B cell (primary cell): Measurements from ENCODE around the gene FAM168A. TPM values are rescaled to one million over a fixed set of nuclear protein-coding genes. Genes with fewer than 3 reads are reported as not detected.
A peak's percentile ranks its signal among the peaks of the same experiment; 100 is the strongest.

Source experiments
- ATAC-seq: fragments of 200-7000 bp; cut with Tn5 transposase; one replicate; pipeline ENCODE4 v1.10.0; 2021; ENCODE audit warnings: low read depth, mild to moderate bottlenecking, moderate number of reproducible peaks, moderate library complexity
- CTCF ChIA-PET: fragments of 350-600 bp; sonication (Branson Sonifier 250); formaldehyde crosslinking; loops from one replicate; lab custom pipeline; 2021; ENCODE audit warnings: antibody characterized with exemption, inconsistent platforms; lab: Charles Lee
- POLR2A ChIA-PET: fragments of 350-600 bp; sonication (Branson Sonifier 250); formaldehyde crosslinking; loops from one replicate; lab custom pipeline; 2021; ENCODE audit warnings: antibody characterized with exemption; lab: Charles Lee
- DNase-seq: peaks from one replicate; pipeline ENCODE4 v3.0.0; 2013
- H2AFZ ChIP-seq: 2 replicates; pipeline ENCODE4 v1.6.1; 2012; ENCODE audit warnings: mild to moderate bottlenecking, low read depth, low read length; ENCODE audit not compliant: insufficient read depth, poor library complexity, severe bottlenecking
- H3K27ac ChIP-seq, 2 donors: 1 replicate in 1 of 2; 2 replicates in 1 of 2; pipeline ENCODE4 v1.5.1; 2012 to 2013; ENCODE audit warnings: low read length in 2 of 2, mild to moderate bottlenecking in 2 of 2, moderate library complexity in 1 of 2
- H3K27me3 ChIP-seq, 4 experiments: fragments of 200-600 bp in 1 of 4; sonication (generic) in 1 of 4; replicated peaks in 1 of 4; 1 replicate in 2 of 4; 2 replicates in 2 of 4; pipeline versions ENCODE4 v1.6.1 to v1.7.0; 2013 to 2016; ENCODE audit warnings: low read length in 3 of 4, mild to moderate bottlenecking in 2 of 4, mixed read lengths in 1 of 4, moderate library complexity in 1 of 4; ENCODE audit not compliant: insufficient read depth in 4 of 4, control insufficient read depth in 3 of 4; ENCODE audit errors: control extremely low read depth in 1 of 4
- H3K36me3 ChIP-seq, 2 experiments: replicated peaks in 1 of 2; 1 replicate in 1 of 2; 2 replicates in 1 of 2; pipeline versions ENCODE4 v1.6.1 to v1.7.1; 2013; ENCODE audit warnings: low read length in 1 of 2; ENCODE audit not compliant: insufficient read depth in 2 of 2, control insufficient read depth in 1 of 2; ENCODE audit errors: control extremely low read depth in 1 of 2, extremely low read depth in 1 of 2
- H3K4me1 ChIP-seq, 2 donors: fragments of 200-600 bp in 1 of 2; sonication (generic) in 1 of 2; 1 replicate in 1 of 2; 2 replicates in 1 of 2; pipeline versions ENCODE4 v1.5.1 to v1.6.1; 2013 to 2017; ENCODE audit warnings: low read length in 2 of 2; ENCODE audit not compliant: control insufficient read depth in 2 of 2, insufficient read depth in 2 of 2
- H3K4me2 ChIP-seq: replicated peaks from 2 replicates; pipeline ENCODE3; 2012; ENCODE audit warnings: mild to moderate bottlenecking, low read depth, low read length; ENCODE audit not compliant: poor library complexity, severe bottlenecking
- H3K4me3 ChIP-seq, 5 experiments: fragments of 200-600 bp in 1 of 5; sonication (generic) in 1 of 5; 1 replicate in 3 of 5; 2 replicates in 2 of 5; pipeline versions ENCODE4 v1.5.1 to v1.7.0; 2011 to 2016; ENCODE audit warnings: low read length in 4 of 5, mild to moderate bottlenecking in 4 of 5, low read depth in 2 of 5, control low read depth in 1 of 5, moderate library complexity in 1 of 5; ENCODE audit not compliant: insufficient read depth in 1 of 5; ENCODE audit errors: control extremely low read depth in 1 of 5, extremely low read depth in 1 of 5
- H3K79me2 ChIP-seq: fragments of 200-600 bp; sonication (generic); one replicate; pipeline ENCODE4 v1.6.0; 2016; ENCODE audit warnings: low read length; ENCODE audit not compliant: control insufficient read depth, insufficient read depth
- H3K9ac ChIP-seq: fragments of 200-600 bp; sonication (generic); 2 replicates; pipeline ENCODE4 v1.6.1; 2017; ENCODE audit warnings: mild to moderate bottlenecking, low read length, moderate library complexity
- H3K9me3 ChIP-seq, 3 donors: one replicate each; pipeline versions ENCODE4 v1.6.1 to v1.7.1; 2013; ENCODE audit warnings: low read length in 2 of 3; ENCODE audit not compliant: control insufficient read depth in 2 of 3, insufficient read depth in 1 of 3; ENCODE audit errors: control extremely low read depth in 1 of 3
- H4K20me1 ChIP-seq: 2 replicates; pipeline ENCODE4 v1.6.0; 2012; ENCODE audit warnings: mild to moderate bottlenecking, low read length; ENCODE audit not compliant: insufficient read depth, control insufficient read depth, poor library complexity, severe bottlenecking
- H3K27ac Mint-ChIP-seq: one replicate; pipeline ENCODE4 v1.8.0; 2021; ENCODE audit warnings: mixed read lengths
- H3K27me3 Mint-ChIP-seq: one replicate; pipeline ENCODE4 v1.8.0; 2021; ENCODE audit warnings: mixed read lengths
- H3K4me1 Mint-ChIP-seq: one replicate; pipeline ENCODE4 v1.8.0; 2021; ENCODE audit warnings: mixed read lengths
- H3K4me3 Mint-ChIP-seq: one replicate; pipeline ENCODE4 v1.8.0; 2021; ENCODE audit warnings: mixed read lengths
- H3K9me3 Mint-ChIP-seq: one replicate; pipeline ENCODE4 v1.8.0; 2022; ENCODE audit warnings: mixed read lengths; ENCODE audit not compliant: insufficient read depth
- EZH2 ChIP-seq: IDR thresholded peaks from 2 replicates; pipeline ENCODE4 v1.6.1; 2012; ENCODE audit warnings: borderline replicate concordance, low read depth, mild to moderate bottlenecking, moderate library complexity, low read length; ENCODE audit not compliant: insufficient read depth, poor library complexity, severe bottlenecking
- WGBS: methylation state at CpG from one replicate; pipeline ENCODE4 v1.1.5; 2013; ENCODE audit warnings: missing lambda C conversion rate; ENCODE audit not compliant: insufficient coverage; 5-methylcytosine and 5-hydroxymethylcytosine counted together
- intact Hi-C: fragments of 100-400 bp; cut with micrococcal nuclease; formaldehyde crosslinking; loops from one replicate; pipeline ENCODE4 v1.10.0; 2022
- polyA plus RNA-seq: library from polyadenylated mRNA; depleted of rRNA; stranded (reverse); fragments of >200 nt; gene quantifications from 2 replicates; pipeline ENCODE4 v1.2.3, GENCODE V29; 2012
- total RNA-seq, 2 donors: library from RNA; stranded (reverse); fragments of 120-200 nt in 1 of 2; gene quantifications; 1 replicate in 1 of 2; 2 replicates in 1 of 2; pipeline versions ENCODE4 v1.2.3 to v1.2.4, GENCODE V29; 2013 to 2022
- TF ChIP-seq, protein P1 (sequence below): fragments of 200-600 bp; IDR thresholded peaks from one replicate; pipeline ENCODE4 v1.8.0; 2022; ENCODE audit warnings: antibody characterized with exemption, mild to moderate bottlenecking

The FAM168A gene
- total and polyA plus RNA-seq, 2 donors (not counting 1 experiment from before 2014, with no cell fraction given): 11.0 to 26.8 TPM

DNA sequence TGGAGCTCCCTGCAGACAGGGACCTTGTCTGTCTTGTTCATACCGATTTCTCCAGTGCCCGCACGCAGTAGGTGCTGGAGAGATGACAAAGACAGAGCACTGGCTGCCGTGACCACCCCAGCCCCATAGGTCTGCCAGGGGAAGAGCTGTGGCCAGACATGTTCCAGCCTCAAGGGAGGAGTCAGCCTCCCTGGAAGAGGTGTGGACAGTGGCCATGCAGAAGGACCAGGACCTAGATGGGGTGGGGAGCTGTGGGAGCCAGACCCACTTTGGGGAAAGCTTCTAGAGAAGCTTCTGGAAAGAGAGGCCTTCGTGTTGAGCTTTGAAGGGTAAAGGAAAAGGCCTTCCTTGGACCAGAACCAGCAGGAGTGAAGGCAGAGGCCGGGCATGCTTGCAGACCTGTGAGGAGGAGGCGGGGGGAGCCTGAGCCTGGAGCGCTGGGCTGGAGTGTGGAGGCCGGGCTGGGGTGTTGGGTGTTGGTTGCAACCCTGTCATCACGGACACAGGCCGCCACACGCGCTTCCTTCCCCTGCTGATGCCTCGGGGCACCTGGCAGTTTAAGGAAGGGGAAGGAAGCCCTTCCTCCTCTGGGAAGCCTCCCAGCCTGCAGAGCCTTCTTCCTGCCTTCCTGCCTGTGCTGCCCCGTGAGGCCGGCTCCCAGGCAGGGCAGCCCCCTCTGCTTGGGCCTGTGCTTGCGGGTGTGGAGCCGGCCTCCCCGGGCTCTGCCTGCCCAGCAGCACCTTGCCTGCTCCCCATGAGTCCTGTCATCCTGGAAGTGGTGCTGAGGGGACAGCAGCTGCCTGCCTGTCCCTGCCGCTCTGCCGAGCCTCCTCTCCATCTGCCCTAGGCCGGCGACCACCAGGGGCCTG lies 209.4 kb downstream of the FAM168A start:
- Histone ChIP-seq H4K20me1 (peaks cover 55% of the 10 kb centered on the region), H3K27ac (peak overlapping the region; percentile 98), H2AFZ (no peak overlapping the region), H3K79me2 (peaks cover 83% of the 10 kb centered on the region), H3K4me2 (peak overlapping the region; percentile 89), H3K4me3 (peak overlapping the region in 2 of 5 experiments; percentile 2 to 37), H3K36me3 (peaks cover 0 to 46% of the 10 kb centered on the region in 2 experiments), H3K9ac (peak overlapping the region; percentile 24), H3K9me3 (no peaks in the 10 kb centered on the region), H3K27me3 (no peaks in the 10 kb centered on the region), H3K4me1 (peaks cover 71 to 87% of the 10 kb centered on the region in 2 donors)
- H3K9me3 Mint-ChIP-seq: no peaks in the 10 kb centered on the region
- H3K27me3 Mint-ChIP-seq: no peaks in the 10 kb centered on the region
- ChIA-PET POLR2A (interaction anchor here (0.5 to 1.7 kb wide), 2 partner anchors 9 to 236 kb away, joined by 3 to 5 read pairs; no protein-coding TSS in a partner anchor), CTCF (interaction anchor here (0.9 to 13.9 kb wide), 6 partner anchors 20 to 272 kb away, joined by 3 to 352 read pairs (median 4); partner anchors contain the start of genes ARHGEF17 and RELT)
- intact Hi-C loops: loop anchor here (5.0 kb wide), 1 partner anchor 651 kb away; no protein-coding TSS in a partner anchor
- DNase-seq: peak; percentile 55
- ATAC-seq: no peak
- no peak for TF ChIP-seq EZH2
- TF ChIP-seq, protein P1, sequence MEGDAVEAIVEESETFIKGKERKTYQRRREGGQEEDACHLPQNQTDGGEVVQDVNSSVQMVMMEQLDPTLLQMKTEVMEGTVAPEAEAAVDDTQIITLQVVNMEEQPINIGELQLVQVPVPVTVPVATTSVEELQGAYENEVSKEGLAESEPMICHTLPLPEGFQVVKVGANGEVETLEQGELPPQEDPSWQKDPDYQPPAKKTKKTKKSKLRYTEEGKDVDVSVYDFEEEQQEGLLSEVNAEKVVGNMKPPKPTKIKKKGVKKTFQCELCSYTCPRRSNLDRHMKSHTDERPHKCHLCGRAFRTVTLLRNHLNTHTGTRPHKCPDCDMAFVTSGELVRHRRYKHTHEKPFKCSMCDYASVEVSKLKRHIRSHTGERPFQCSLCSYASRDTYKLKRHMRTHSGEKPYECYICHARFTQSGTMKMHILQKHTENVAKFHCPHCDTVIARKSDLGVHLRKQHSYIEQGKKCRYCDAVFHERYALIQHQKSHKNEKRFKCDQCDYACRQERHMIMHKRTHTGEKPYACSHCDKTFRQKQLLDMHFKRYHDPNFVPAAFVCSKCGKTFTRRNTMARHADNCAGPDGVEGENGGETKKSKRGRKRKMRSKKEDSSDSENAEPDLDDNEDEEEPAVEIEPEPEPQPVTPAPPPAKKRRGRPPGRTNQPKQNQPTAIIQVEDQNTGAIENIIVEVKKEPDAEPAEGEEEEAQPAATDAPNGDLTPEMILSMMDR: no peak
- WGBS: 38% methylated on average over 18 of the region's 23 CpGs
- H3K27ac Mint-ChIP-seq: peak overlapping the region; percentile 99
- H3K4me3 Mint-ChIP-seq: peak overlapping the region; percentile 100
- H3K4me1 Mint-ChIP-seq: peaks cover 80% of the 10 kb centered on the region
